H1 (cell line): ENCODE measurements around the gene FAM47C. TPM values are rescaled to one million over a fixed set of nuclear protein-coding genes. Genes with fewer than 3 reads are reported as not detected.

Source experiments
- CTCF ChIA-PET: fragments of 300-600 bp; sonication (Branson Sonifier 250); formaldehyde crosslinking; loops from one replicate; lab custom pipeline; 2021; ENCODE audit not compliant: partially characterized antibody; lab: Charles Lee
- POLR2A ChIA-PET: fragments of 300-600 bp; sonication (Branson Sonifier 250); formaldehyde crosslinking; loops from one replicate; lab custom pipeline; 2021; ENCODE audit warnings: inconsistent platforms; ENCODE audit not compliant: partially characterized antibody; lab: Charles Lee
- DNase-seq, 2 experiments: peaks; one replicate each; pipeline versions ENCODE4 v3.0.0 to v3.0.0-alpha.2; 2010 to 2022; ENCODE audit warnings: low spot score in 2 of 2, low read depth in 1 of 2, mixed read lengths in 1 of 2
- FAIRE-seq: peaks from 2 replicates; lab custom pipeline; 2011; peaks lifted over from hg19 to GRCh38; lab: Jason Lieb, UNC
- H2AFZ ChIP-seq: 2 replicates; pipeline ENCODE4 v1.8.1; 2012; ENCODE audit warnings: low read length, inconsistent platforms
- H2AK5ac ChIP-seq: 2 replicates; pipeline ENCODE4 v1.6.1; 2013; ENCODE audit warnings: low read depth, low read length
- H2BK120ac ChIP-seq: replicated peaks from 2 replicates; pipeline ENCODE3; 2013; ENCODE audit warnings: low read depth, low read length, inconsistent platforms
- H2BK12ac ChIP-seq: 2 replicates; pipeline ENCODE4 v1.6.1; 2013; ENCODE audit warnings: low read depth, low read length
- H2BK15ac ChIP-seq: 2 replicates; pipeline ENCODE4 v1.6.1; 2013; ENCODE audit warnings: low read length
- H2BK20ac ChIP-seq: 2 replicates; pipeline ENCODE4 v1.6.1; 2013; ENCODE audit warnings: low read length
- H2BK5ac ChIP-seq: 2 replicates; pipeline ENCODE4 v1.6.1; 2013; ENCODE audit warnings: low read depth, low read length
- H3K14ac ChIP-seq: 2 replicates; pipeline ENCODE4 v1.6.1; 2013; ENCODE audit warnings: inconsistent platforms; ENCODE audit not compliant: insufficient read length
- H3K18ac ChIP-seq: 2 replicates; pipeline ENCODE4 v1.6.1; 2013; ENCODE audit warnings: low read length; ENCODE audit errors: extremely low read depth
- H3K23ac ChIP-seq: 2 replicates; pipeline ENCODE4 v1.6.1; 2013; ENCODE audit warnings: inconsistent platforms; ENCODE audit not compliant: insufficient read length
- H3K23me2 ChIP-seq: 2 replicates; pipeline ENCODE4 v1.6.1; 2013; ENCODE audit warnings: low read depth, low read length
- H3K27ac ChIP-seq: 2 replicates; pipeline ENCODE4 v1.6.1; 2011; ENCODE audit warnings: low read depth, low read length, inconsistent platforms
- H3K27me3 ChIP-seq, 4 experiments: replicated peaks in 1 of 4; 1 replicate in 1 of 4; 2 replicates in 3 of 4; pipeline versions ENCODE4 v1.6.1 to v1.8.1; 2011 to 2013; ENCODE audit warnings: low read length in 3 of 4, mild to moderate bottlenecking in 3 of 4, inconsistent platforms in 2 of 4, mixed read lengths in 2 of 4, moderate library complexity in 1 of 4; ENCODE audit not compliant: control insufficient read depth in 3 of 4, insufficient read depth in 3 of 4; ENCODE audit errors: extremely low read depth in 1 of 4
- H3K36me3 ChIP-seq, 4 experiments: 2 replicates each; pipeline versions ENCODE4 v1.6.1 to v1.8.1; 2011 to 2013; ENCODE audit warnings: mild to moderate bottlenecking in 4 of 4, low read length in 3 of 4, moderate library complexity in 2 of 4, control low read depth in 1 of 4, inconsistent platforms in 1 of 4; ENCODE audit not compliant: insufficient read depth in 4 of 4, control insufficient read depth in 2 of 4
- H3K4ac ChIP-seq: replicated peaks from 2 replicates; pipeline ENCODE3; 2013; ENCODE audit warnings: low read length, low read depth, mixed read lengths, inconsistent platforms; ENCODE audit not compliant: insufficient read length
- H3K4me1 ChIP-seq, 4 experiments: replicated peaks in 1 of 4; 1 replicate in 1 of 4; 2 replicates in 3 of 4; pipeline versions ENCODE4 v1.6.1 to v1.8.1; 2011 to 2013; ENCODE audit warnings: low read length in 3 of 4, inconsistent platforms in 2 of 4, mixed read lengths in 1 of 4; ENCODE audit not compliant: insufficient read depth in 4 of 4, control insufficient read depth in 3 of 4
- H3K4me2 ChIP-seq, 2 experiments: 2 replicates each; pipeline versions ENCODE4 v1.6.1 to v1.8.1; 2011 to 2013; ENCODE audit warnings: low read depth in 2 of 2, low read length in 2 of 2, control low read depth in 1 of 2, inconsistent platforms in 1 of 2, mild to moderate bottlenecking in 1 of 2; ENCODE audit not compliant: insufficient read depth in 1 of 2
- H3K4me3 ChIP-seq, 4 experiments: fragments of 200-600, 300-600 bp in 1 of 4; sonication (generic), shearing (Covaris generic), sonication (Bioruptor Twin) in 1 of 4; 2 replicates each; pipeline versions ENCODE4 v1.5.1 to v1.8.1; 2011 to 2016; ENCODE audit warnings: low read length in 4 of 4, low read depth in 3 of 4, control low read depth in 2 of 4, inconsistent platforms in 2 of 4, mild to moderate bottlenecking in 2 of 4, mixed read lengths in 1 of 4, moderate library complexity in 1 of 4; ENCODE audit not compliant: insufficient read depth in 2 of 4; ENCODE audit errors: extremely low read depth in 1 of 4
- H3K56ac ChIP-seq: replicated peaks from 2 replicates; pipeline ENCODE3; 2013; ENCODE audit warnings: low read depth, mild to moderate bottlenecking, mixed read lengths, low read length, inconsistent platforms; ENCODE audit not compliant: insufficient read length
- H3K79me1 ChIP-seq: 2 replicates; pipeline ENCODE4 v1.6.1; 2013; ENCODE audit warnings: low read depth, low read length, control low read depth
- H3K79me2 ChIP-seq, 2 experiments: 2 replicates each; pipeline versions ENCODE4 v1.6.1 to v1.8.1; 2012 to 2013; ENCODE audit warnings: low read length in 2 of 2, mild to moderate bottlenecking in 2 of 2, inconsistent platforms in 1 of 2; ENCODE audit not compliant: insufficient read depth in 2 of 2, control insufficient read depth in 1 of 2
- H3K9ac ChIP-seq, 4 experiments: replicated peaks in 1 of 4; 1 replicate in 1 of 4; 2 replicates in 3 of 4; pipeline versions ENCODE4 v1.6.1 to v1.8.1; 2011 to 2013; ENCODE audit warnings: low read depth in 3 of 4, low read length in 3 of 4, control low read depth in 2 of 4, mild to moderate bottlenecking in 2 of 4, moderate library complexity in 2 of 4, inconsistent platforms in 1 of 4; ENCODE audit errors: extremely low read depth in 1 of 4
- H3K9me3 ChIP-seq, 2 experiments: 2 replicates each; pipeline versions ENCODE4 v1.6.1 to v1.8.1; 2012 to 2013; ENCODE audit warnings: mild to moderate bottlenecking in 2 of 2, moderate library complexity in 2 of 2, control low read depth in 1 of 2, inconsistent platforms in 1 of 2, low read depth in 1 of 2, low read length in 1 of 2, mixed read lengths in 1 of 2; ENCODE audit not compliant: insufficient read depth in 2 of 2
- H4K20me1 ChIP-seq, 2 experiments: replicated peaks in 1 of 2; 2 replicates each; pipeline versions ENCODE3 to v1.8.1; 2011 to 2013; ENCODE audit warnings: inconsistent platforms in 2 of 2, low read length in 2 of 2, mild to moderate bottlenecking in 1 of 2; ENCODE audit not compliant: insufficient read depth in 2 of 2, control insufficient read depth in 1 of 2
- H4K5ac ChIP-seq: 2 replicates; pipeline ENCODE4 v1.6.1; 2013; ENCODE audit warnings: low read length, low read depth, mixed read lengths, inconsistent platforms; ENCODE audit not compliant: insufficient read length
- H4K8ac ChIP-seq: 2 replicates; pipeline ENCODE4 v1.8.0; 2013; ENCODE audit warnings: mild to moderate bottlenecking, moderate library complexity, low read length, inconsistent platforms; ENCODE audit not compliant: insufficient read depth; ENCODE audit errors: extremely low read depth
- H4K91ac ChIP-seq: replicated peaks from 2 replicates; pipeline ENCODE3; 2013; ENCODE audit warnings: low read length, mixed read lengths, inconsistent platforms; ENCODE audit not compliant: insufficient read length
- BACH1 ChIP-seq: IDR thresholded peaks from 2 replicates; pipeline ENCODE4 v1.6.1; 2012; ENCODE audit warnings: low read length, improper control_type of control experiment
- BCL11A ChIP-seq, 2 experiments: IDR thresholded peaks; one replicate each; pipeline ENCODE4 v1.6.1; 2011; ENCODE audit warnings: low read depth in 2 of 2, low read length in 2 of 2, mild to moderate bottlenecking in 2 of 2
- CHD1 ChIP-seq: IDR thresholded peaks from 2 replicates; pipeline ENCODE4 v1.6.1; 2012; ENCODE audit warnings: low read depth, low read length, improper control_type of control experiment
- EZH2 ChIP-seq: fragments of 200-600 bp; sonication (generic); IDR thresholded peaks from 2 replicates; pipeline ENCODE4 v1.7.1; 2012; ENCODE audit warnings: low read depth, mild to moderate bottlenecking, moderate library complexity, low read length, inconsistent platforms; ENCODE audit not compliant: severe bottlenecking
- GTF2F1 ChIP-seq: IDR thresholded peaks from 2 replicates; pipeline ENCODE4 v1.6.1; 2012; ENCODE audit warnings: low read depth, low read length, improper control_type of control experiment, borderline replicate concordance
- JUN ChIP-seq: IDR thresholded peaks from 2 replicates; pipeline ENCODE4 v1.6.1; 2011; ENCODE audit warnings: low read depth, mild to moderate bottlenecking, improper control_type of control experiment, low read length
- KDM1A ChIP-seq: fragments of 200-600, 300-600 bp; sonication (generic); IDR thresholded peaks from 2 replicates; pipeline ENCODE4 v1.7.1; 2016; ENCODE audit warnings: mild to moderate bottlenecking, low read length, borderline replicate concordance
- MAX ChIP-seq: IDR thresholded peaks from 2 replicates; pipeline ENCODE4 v1.6.1; 2012; ENCODE audit warnings: inconsistent platforms
- NANOG ChIP-seq: IDR thresholded peaks from 2 replicates; pipeline ENCODE4 v1.6.1; 2011; ENCODE audit warnings: low read length, low read depth, mild to moderate bottlenecking, inconsistent platforms; ENCODE audit not compliant: insufficient read depth, poor library complexity, severe bottlenecking
- SP4 ChIP-seq: IDR thresholded peaks from 2 replicates; pipeline ENCODE4 v1.6.1; 2012; ENCODE audit warnings: low read length, inconsistent platforms
- SRF ChIP-seq: IDR thresholded peaks from 2 replicates; pipeline ENCODE4 v1.6.1; 2011; ENCODE audit warnings: mild to moderate bottlenecking, low read depth, low read length, moderate library complexity
- TAF1 ChIP-seq: IDR thresholded peaks from 2 replicates; pipeline ENCODE4 v1.6.1; 2011; ENCODE audit warnings: mild to moderate bottlenecking, low read depth, low read length
- TAF7 ChIP-seq: optimal IDR thresholded peaks from 2 replicates; pipeline ENCODE3; 2011; ENCODE audit warnings: low read depth, mild to moderate bottlenecking, inconsistent platforms, low read length, moderate library complexity, borderline replicate concordance
- WGBS, 2 experiments: shearing (Covaris generic) in 1 of 2; methylation state at CpG; one replicate each; pipeline versions ENCODE4 v1.1.6 to v1.1.7; 2013 to 2015; ENCODE audit warnings: low lambda C conversion rate in 2 of 2, mixed read lengths in 2 of 2, inconsistent platforms in 1 of 2, low coverage in 1 of 2, missing lambda C conversion rate in 1 of 2; ENCODE audit not compliant: insufficient replicate concordance in 2 of 2, insufficient coverage in 1 of 2, insufficient read length in 1 of 2; ENCODE audit errors: extremely low coverage in 1 of 2, missing lambda C conversion rate in 1 of 2; 5-methylcytosine and 5-hydroxymethylcytosine counted together
- polyA plus RNA-seq, 7 experiments: library from polyadenylated mRNA; depleted of rRNA in 3 of 7; stranded (reverse) in 5 of 7; unstranded in 2 of 7; fragments of >200 nt in 5 of 7; fragments of 200-250 nt in 2 of 7; gene quantifications; 1 replicate in 5 of 7; 2 replicates in 1 of 7; 4 replicates in 1 of 7; pipeline versions ENCODE4 v1.2.1 to v1.2.3, GENCODE V29; 2011 to 2013; ENCODE audit warnings: missing spikeins in 2 of 7, mixed read lengths in 2 of 7
- total RNA-seq: library from RNA; stranded (reverse); fragmentation: NEBNext Ultra II Directional; extraction: Animal tissue kit (Norgen Biotek cat#: 25700); gene quantifications from 2 replicates; pipeline ENCODE4 v1.2.1, GENCODE V29; 2021
- TF ChIP-seq, protein P1 (sequence below): IDR thresholded peaks from 2 replicates; pipeline ENCODE4 v1.6.1; 2012; ENCODE audit warnings: low read length, inconsistent platforms

The FAM47C gene
- total and polyA plus RNA-seq, 2 of the 8 experiments (the other 6 are each of a cell fraction or from before 2014, with no cell fraction given) = not detected

DNA sequence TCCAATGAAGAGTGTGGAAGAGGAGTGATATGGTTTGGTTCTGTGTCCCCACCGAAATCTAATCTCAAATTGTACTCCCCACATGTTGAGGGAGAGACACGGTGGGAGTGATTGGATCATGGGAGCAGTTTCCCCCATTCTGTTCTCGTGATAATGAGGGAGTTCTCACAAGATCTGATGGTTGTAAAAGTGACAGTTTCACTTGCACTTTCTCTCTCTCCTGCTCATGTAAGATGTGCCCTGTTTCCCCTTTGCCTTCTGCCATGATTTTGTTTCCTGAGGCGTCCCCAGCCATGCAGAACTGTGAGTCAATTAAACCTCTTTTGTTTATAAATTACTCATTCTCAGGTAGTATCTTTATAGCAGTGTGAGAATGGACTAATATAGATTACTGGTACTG lies 39.6 kb downstream of the FAM47C start:
- no peaks in the 10 kb centered on the region for H3K27me3 ChIP-seq
- FAIRE-seq (no peak), DNase-seq (no peak)
- H3K56ac ChIP-seq = no peak overlapping the region
- no peaks in the 10 kb centered on the region for H4K20me1 ChIP-seq
- no peak overlapping the region for H2BK15ac ChIP-seq
- no peak overlapping the region for H3K27ac ChIP-seq
- H4K8ac ChIP-seq = no peak overlapping the region
- H4K5ac ChIP-seq = no peak overlapping the region
- no peaks in the 10 kb centered on the region for H3K4me1 ChIP-seq
- no peak overlapping the region for H2BK120ac ChIP-seq
- no peaks in the 10 kb centered on the region for H3K23me2 ChIP-seq
- no peak overlapping the region for H2BK12ac ChIP-seq
- H3K14ac ChIP-seq = no peak overlapping the region
- WGBS, 2 experiments = 74% methylated on average over 3 of the region's 4 CpGs; no CpG with 5 or more reads in 1 of the 2 experiments
- no peak overlapping the region for H3K18ac ChIP-seq
- H3K9ac ChIP-seq = no peak overlapping the region
- no peaks in the 10 kb centered on the region for H3K79me1 ChIP-seq
- H4K91ac ChIP-seq = no peak overlapping the region
- TF ChIP-seq TAF7 (no peak), GTF2F1 (no peak), KDM1A (no peak), EZH2 (no peak), MAX (no peak), BCL11A (IDR thresholded peaks at IDR 0.05; ENCODE audit: low read depth in 2 of 2, low read length in 2 of 2) (no peak), NANOG (no peak), BACH1 (no peak), SRF (no peak), JUN (no peak), CHD1 (no peak), TAF1 (no peak), SP4 (no peak)
- TF ChIP-seq, protein P1, sequence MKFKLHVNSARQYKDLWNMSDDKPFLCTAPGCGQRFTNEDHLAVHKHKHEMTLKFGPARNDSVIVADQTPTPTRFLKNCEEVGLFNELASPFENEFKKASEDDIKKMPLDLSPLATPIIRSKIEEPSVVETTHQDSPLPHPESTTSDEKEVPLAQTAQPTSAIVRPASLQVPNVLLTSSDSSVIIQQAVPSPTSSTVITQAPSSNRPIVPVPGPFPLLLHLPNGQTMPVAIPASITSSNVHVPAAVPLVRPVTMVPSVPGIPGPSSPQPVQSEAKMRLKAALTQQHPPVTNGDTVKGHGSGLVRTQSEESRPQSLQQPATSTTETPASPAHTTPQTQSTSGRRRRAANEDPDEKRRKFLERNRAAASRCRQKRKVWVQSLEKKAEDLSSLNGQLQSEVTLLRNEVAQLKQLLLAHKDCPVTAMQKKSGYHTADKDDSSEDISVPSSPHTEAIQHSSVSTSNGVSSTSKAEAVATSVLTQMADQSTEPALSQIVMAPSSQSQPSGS = no peak
- no peaks in the 10 kb centered on the region for H3K9me3 ChIP-seq
- H2AFZ ChIP-seq = no peak overlapping the region
- no peak overlapping the region for H3K4me2 ChIP-seq
- no peak overlapping the region for H2BK5ac ChIP-seq
- H3K23ac ChIP-seq = no peak overlapping the region
- H3K79me2 ChIP-seq = no peaks in the 10 kb centered on the region
- CTCF ChIA-PET = no interaction called here
- H2BK20ac ChIP-seq = no peak overlapping the region
- H2AK5ac ChIP-seq = no peak overlapping the region
- POLR2A ChIA-PET = no interaction called here
- no peaks in the 10 kb centered on the region for H3K36me3 ChIP-seq
- no peak overlapping the region for H3K4ac ChIP-seq
- H3K4me3 ChIP-seq = no peak overlapping the region
